ENCODE measurements around the gene SLC4A4. TPM values are rescaled to one million over a fixed set of nuclear protein-coding genes. Genes with fewer than 3 reads are reported as not detected.
A peak's percentile ranks its signal among the peaks of the same experiment; 100 is the strongest.

The SLC4A4 gene
- total RNA-seq, 1 experiment from 2014 or later, result 0.92 TPM

DNA sequence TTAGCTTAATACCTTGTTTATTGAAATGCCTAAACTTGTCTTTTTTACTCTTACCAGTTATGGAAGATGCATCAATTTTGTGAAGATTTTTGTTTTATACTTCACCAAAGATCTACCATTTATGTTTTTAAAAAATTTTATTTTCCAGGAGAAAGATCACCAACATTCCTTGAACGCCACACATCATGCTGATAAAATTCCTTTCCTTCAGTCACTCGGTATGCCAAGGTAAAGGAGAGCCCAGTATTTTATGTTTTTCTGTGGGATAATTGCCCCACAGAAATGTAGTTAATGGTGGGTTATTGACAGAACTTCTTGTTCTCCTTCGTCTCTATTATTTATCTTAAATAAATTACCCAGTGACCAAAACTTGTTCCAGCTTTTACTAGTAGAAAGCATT is 228.0 kb downstream of the SLC4A4 start:
- no peak for DNase-seq
- H2BK15ac ChIP-seq (ENCODE audit: low read depth, low read length), result no peak overlapping the region
- Mint-ChIP-seq H3K27ac (peak overlapping the region in 1 of 3 experiments; percentile 90; a peak in 2 of 7 replicates), H3K4me1 (peaks cover 30 to 31% of the 10 kb centered on the region in 2 experiments), H3K9me3 (no peaks in the 10 kb centered on the region), H3K4me3 (no peak overlapping the region), H3K36me3 (ENCODE audit: insufficient read depth in 1 of 3, low read depth in 3 of 3) (no peaks in the 10 kb centered on the region), H3K27me3 (ENCODE audit: low read depth) (no peaks in the 10 kb centered on the region)
- H3K4me1 ChIP-seq (ENCODE audit: insufficient read depth, low read length), result peaks cover 2% of the 10 kb centered on the region; the same call in 1 of the 2 replicates
- no peak overlapping the region for H4K5ac ChIP-seq (ENCODE audit: insufficient read length, low read depth, low read length)
- no peak overlapping the region for H2BK5ac ChIP-seq (ENCODE audit: insufficient read length, low read length)
- H3K27me3 ChIP-seq (ENCODE audit: insufficient read depth, low read length), result no peaks in the 10 kb centered on the region
- H3K18ac ChIP-seq (ENCODE audit: insufficient read length, low read depth, low read length), result no peak overlapping the region
- H2AFZ ChIP-seq (ENCODE audit: low read length), result no peak overlapping the region
- no peaks in the 10 kb centered on the region for H3K79me1 ChIP-seq (ENCODE audit: insufficient read depth, low read depth, low read length, poor library complexity, severe bottlenecking)
- H3K9me3 ChIP-seq (ENCODE audit: control insufficient read depth, low read depth, low read length), result no peaks in the 10 kb centered on the region
- H3K79me2 ChIP-seq (ENCODE audit: insufficient read depth, low read length), result no peaks in the 10 kb centered on the region
- no peak for TF ChIP-seq CTCF (conservative IDR thresholded peaks at IDR 0.05)
- H3K56ac ChIP-seq (ENCODE audit: insufficient read length, low read depth, low read length), result no peak overlapping the region
- no peak overlapping the region for H3K9ac ChIP-seq (ENCODE audit: extremely low read depth, insufficient read length, low read length)
- H2BK12ac ChIP-seq (ENCODE audit: insufficient read length, low read depth, low read length), result no peak overlapping the region
- no peak overlapping the region for H3K27ac ChIP-seq (ENCODE audit: insufficient read length, low read depth, low read length)
- no peak overlapping the region for H3K14ac ChIP-seq (ENCODE audit: insufficient read depth, low read length)
- H4K20me1 ChIP-seq (ENCODE audit: control insufficient read depth, insufficient read depth, insufficient read length), result no peaks in the 10 kb centered on the region
- H3K4ac ChIP-seq (ENCODE audit: low read depth, low read length), result no peak overlapping the region
- H2AK5ac ChIP-seq (ENCODE audit: insufficient read length, low read length), result no peak overlapping the region
- H3K23me2 ChIP-seq (ENCODE audit: insufficient read length, low read depth, low read length, poor library complexity, severe bottlenecking), result no peaks in the 10 kb centered on the region
- no peak overlapping the region for H3T11ph ChIP-seq (ENCODE audit: low read length)
- no peak overlapping the region for H4K91ac ChIP-seq (ENCODE audit: insufficient read length, low read depth, low read length)
- H3K23ac ChIP-seq (ENCODE audit: insufficient read length, low read depth, low read length), result no peak overlapping the region
- H2BK20ac ChIP-seq (ENCODE audit: low read depth, low read length, poor library complexity, severe bottlenecking), result no peak overlapping the region
- H2BK120ac ChIP-seq (ENCODE audit: low read depth, low read length, poor library complexity, severe bottlenecking), result no peak overlapping the region
- no CpG with 5 or more reads among the region's 3 CpGs for WGBS (ENCODE audit: extremely low coverage, insufficient read length, low lambda C conversion rate)
- no peak overlapping the region for H4K8ac ChIP-seq (replicated peaks; ENCODE audit: insufficient read length, low read depth, low read length)
- no peak overlapping the region for H3K4me2 ChIP-seq (ENCODE audit: insufficient read depth, insufficient read length, low read length)

Data from H9 (cell line).